ENCODE measurements around the gene AGPAT1. TPM values are rescaled to one million over a fixed set of nuclear protein-coding genes. Genes with fewer than 3 reads are reported as not detected.
"Not testable (repeated sequence)": the region's sequence is repeated elsewhere in the genome, so short reads cannot be mapped to it uniquely, and the experiment has no call there.

Gene AGPAT1
- total RNA-seq, 6 donors from 2014 or later: 25.9 to 54.5 (median 32.6) TPM

DNA sequence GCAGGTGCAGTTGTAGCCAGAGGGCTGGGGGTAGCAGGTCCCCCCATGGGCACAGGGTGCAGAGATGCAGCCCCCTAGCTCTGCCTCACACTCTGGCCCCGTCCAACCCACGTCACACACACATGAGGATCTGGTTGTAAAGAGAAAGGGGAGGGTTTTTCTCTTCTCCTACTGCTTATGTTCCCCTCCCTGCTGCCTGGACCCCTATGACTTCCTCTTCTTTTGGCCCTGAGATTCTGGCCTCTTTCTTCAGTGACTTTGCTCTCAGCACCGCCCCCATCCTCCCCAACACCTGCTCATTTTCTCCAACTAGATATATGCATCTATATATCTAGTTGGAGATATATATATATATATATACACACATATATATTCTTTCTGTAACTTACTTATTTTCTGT, 38.2 kb upstream of the AGPAT1 start:
- Histone ChIP-seq H3K36me3 (peaks cover 0 to 66% (median 12%) of the 10 kb centered on the region in 4 donors), H3K27me3 (no peaks in the 10 kb centered on the region), H3K27ac (no peak overlapping the region), H3K9me3 (no peaks in the 10 kb centered on the region), H3K4me3 (no peak overlapping the region), H3K4me1 (no peaks in the 10 kb centered on the region)
- TF ChIP-seq, protein P1, sequence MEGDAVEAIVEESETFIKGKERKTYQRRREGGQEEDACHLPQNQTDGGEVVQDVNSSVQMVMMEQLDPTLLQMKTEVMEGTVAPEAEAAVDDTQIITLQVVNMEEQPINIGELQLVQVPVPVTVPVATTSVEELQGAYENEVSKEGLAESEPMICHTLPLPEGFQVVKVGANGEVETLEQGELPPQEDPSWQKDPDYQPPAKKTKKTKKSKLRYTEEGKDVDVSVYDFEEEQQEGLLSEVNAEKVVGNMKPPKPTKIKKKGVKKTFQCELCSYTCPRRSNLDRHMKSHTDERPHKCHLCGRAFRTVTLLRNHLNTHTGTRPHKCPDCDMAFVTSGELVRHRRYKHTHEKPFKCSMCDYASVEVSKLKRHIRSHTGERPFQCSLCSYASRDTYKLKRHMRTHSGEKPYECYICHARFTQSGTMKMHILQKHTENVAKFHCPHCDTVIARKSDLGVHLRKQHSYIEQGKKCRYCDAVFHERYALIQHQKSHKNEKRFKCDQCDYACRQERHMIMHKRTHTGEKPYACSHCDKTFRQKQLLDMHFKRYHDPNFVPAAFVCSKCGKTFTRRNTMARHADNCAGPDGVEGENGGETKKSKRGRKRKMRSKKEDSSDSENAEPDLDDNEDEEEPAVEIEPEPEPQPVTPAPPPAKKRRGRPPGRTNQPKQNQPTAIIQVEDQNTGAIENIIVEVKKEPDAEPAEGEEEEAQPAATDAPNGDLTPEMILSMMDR (IDR thresholded peaks at IDR 0.05): no peak
- no peak for TF ChIP-seq POLR2A (IDR thresholded peaks at IDR 0.05)
- TF ChIP-seq POLR2AphosphoS5 (IDR thresholded peaks at IDR 0.05): no peak
- TF ChIP-seq EP300 (IDR thresholded peaks at IDR 0.05): no peak
- ATAC-seq (ENCODE audit: low FRiP score in 2 of 2) (no peak), DNase-seq (no peak)
- 72 to 86% methylated on average over 3 of the region's 3 CpGs for WGBS, 2 donors

DNA sequence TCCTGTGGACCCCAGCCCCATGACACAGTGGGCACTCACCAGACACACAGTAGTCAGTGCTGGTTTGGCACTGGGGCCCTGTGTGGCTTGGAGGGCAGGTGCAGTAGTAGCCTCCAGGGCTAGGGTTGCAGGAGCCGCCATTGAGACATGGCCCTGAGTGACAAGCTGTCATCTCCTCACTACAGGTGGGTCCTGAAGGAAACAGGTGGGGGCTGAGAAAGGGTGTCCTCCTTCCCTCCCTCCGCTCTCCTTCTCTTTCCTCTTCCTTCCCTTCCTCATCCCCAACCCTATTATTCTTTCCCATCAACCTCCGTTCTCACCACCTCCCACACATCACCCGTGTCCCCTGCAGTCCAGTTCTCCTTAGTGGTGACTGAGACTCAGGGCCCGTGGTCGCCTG, 37.8 kb upstream of the AGPAT1 start:
- WGBS, 2 donors: 92 to 95% methylated on average over 6 of the region's 6 CpGs
- Histone ChIP-seq H3K4me3 (no peak overlapping the region), H3K9me3 (no peaks in the 10 kb centered on the region), H3K27me3 (no peaks in the 10 kb centered on the region), H3K36me3 (peaks cover 0 to 65% (median 12%) of the 10 kb centered on the region in 4 donors), H3K4me1 (no peaks in the 10 kb centered on the region), H3K27ac (no peak overlapping the region)
- TF ChIP-seq POLR2AphosphoS5 (IDR thresholded peaks at IDR 0.05): no peak
- TF ChIP-seq, protein P1 (IDR thresholded peaks at IDR 0.05): no peak
- DNase-seq: no peak
- ATAC-seq (ENCODE audit: low FRiP score in 2 of 2): no peak

DNA sequence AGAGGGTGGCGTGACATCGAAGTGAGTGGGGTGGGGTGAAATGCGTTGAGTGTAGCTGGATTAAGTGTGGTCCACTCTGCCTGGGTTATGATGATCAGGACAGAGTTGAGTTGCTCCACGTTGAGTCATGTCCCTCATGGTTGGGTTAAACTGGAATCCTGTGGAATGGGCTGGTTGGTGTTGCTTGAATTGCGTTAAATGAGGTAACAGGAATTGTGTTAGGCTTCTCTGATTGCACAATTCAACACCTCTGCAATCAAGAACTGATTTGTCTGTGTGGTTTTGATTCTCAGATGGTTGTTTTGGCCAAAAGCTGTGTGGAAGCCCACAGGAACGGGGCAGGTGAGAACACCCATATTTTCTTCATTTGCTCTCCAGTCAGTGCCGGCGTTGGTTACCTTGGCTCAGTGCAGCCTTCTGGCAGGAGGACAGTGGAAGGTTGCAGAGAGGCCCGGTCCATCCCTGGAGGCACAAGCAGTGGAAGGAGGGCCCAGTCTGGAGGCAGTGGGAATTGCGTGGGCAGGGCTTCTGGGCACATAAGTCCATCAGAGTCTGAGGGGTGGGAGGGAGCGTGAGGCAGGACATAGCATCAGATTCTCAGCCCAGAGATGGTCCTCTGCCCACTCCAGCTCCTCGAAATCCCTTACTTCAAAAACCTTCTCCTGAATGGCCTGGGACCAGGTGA, 36.3 kb upstream of the AGPAT1 start:
- ATAC-seq (ENCODE audit: low FRiP score in 2 of 2): no peak
- Histone ChIP-seq H3K36me3 (peaks cover 0 to 56% (median 8%) of the 10 kb centered on the region in 4 donors), H3K27me3 (no peaks in the 10 kb centered on the region), H3K4me1 (no peaks in the 10 kb centered on the region), H3K27ac (peak overlapping the region in 1 of 4 donors; percentile 48), H3K4me3 (no peak overlapping the region), H3K9me3 (no peaks in the 10 kb centered on the region)
- WGBS, 2 donors: 73 to 83% methylated on average over 12 of the region's 12 CpGs
- no peak for DNase-seq
- TF ChIP-seq, protein P1 (IDR thresholded peaks at IDR 0.05): no peak
- TF ChIP-seq EP300 (IDR thresholded peaks at IDR 0.05) (no peak), POLR2A (IDR thresholded peaks at IDR 0.05) (no peak), POLR2AphosphoS5 (IDR thresholded peaks at IDR 0.05) (no peak)

DNA sequence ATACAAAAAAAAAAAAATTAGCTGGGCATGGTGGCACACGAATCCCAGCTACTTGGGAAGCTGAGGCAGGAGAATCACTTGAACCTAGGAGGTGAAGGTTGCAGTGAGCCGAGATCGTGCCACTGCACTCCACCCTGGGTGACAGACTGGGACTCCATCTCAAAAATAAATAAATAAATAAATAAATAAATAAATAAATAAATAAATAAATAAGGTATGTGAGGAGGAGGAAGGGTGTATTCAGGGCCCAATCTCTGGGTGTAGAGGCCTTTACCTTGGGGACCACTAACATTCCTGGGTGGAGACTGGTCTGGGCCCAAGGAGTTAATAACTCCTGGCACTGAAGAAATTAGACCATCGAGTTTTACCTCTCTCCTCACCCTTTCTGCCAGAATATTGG, 35.5 kb upstream of the AGPAT1 start:
- H3K4me1 ChIP-seq; H3K27ac ChIP-seq; H3K27me3 ChIP-seq; DNase-seq; H3K4me3 ChIP-seq; ATAC-seq (ENCODE audit: low FRiP score in 2 of 2); H3K9me3 ChIP-seq: not testable (repeated sequence)
- H3K36me3 ChIP-seq: peaks cover 0 to 48% (median 8%) of the 10 kb centered on the region in 4 donors
- 79 to 85% methylated on average over 4 of the region's 4 CpGs for WGBS, 2 donors

DNA sequence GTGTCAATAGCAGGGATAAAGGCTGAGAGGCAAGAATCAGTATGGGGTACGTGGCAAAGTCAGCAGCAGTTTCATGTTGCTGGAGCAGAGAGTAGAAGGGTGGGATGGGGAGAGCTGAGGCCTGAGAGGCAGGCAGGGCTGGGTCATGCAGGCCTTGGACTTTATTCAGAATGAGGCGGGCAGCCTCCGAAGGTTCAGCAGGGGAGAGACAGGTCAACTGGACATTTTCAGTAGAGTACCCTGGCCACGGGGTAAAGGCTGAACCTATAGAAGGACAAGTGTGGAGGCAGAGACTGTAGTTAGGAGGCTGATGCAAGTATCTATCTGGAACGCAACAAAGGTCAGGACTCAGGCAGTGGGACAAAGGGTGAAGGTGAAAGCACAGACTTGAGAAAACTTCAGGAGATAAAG, 34.3 kb upstream of the AGPAT1 start:
- no peaks in the 10 kb centered on the region for H3K27me3 ChIP-seq
- 86 to 87% methylated on average over 5 of the region's 5 CpGs for WGBS, 2 donors
- H3K4me1 ChIP-seq: no peaks in the 10 kb centered on the region
- no peak overlapping the region for H3K27ac ChIP-seq
- ATAC-seq (ENCODE audit: low FRiP score in 2 of 2) (no peak), DNase-seq (no peak)
- TF ChIP-seq POLR2A (IDR thresholded peaks at IDR 0.05): no peak
- no peak for TF ChIP-seq EP300 (IDR thresholded peaks at IDR 0.05)
- TF ChIP-seq POLR2AphosphoS5 (IDR thresholded peaks at IDR 0.05): no peak
- TF ChIP-seq, protein P1 (IDR thresholded peaks at IDR 0.05): no peak
- no peaks in the 10 kb centered on the region for H3K9me3 ChIP-seq
- H3K36me3 ChIP-seq: peaks cover 0 to 41% (median 8%) of the 10 kb centered on the region in 4 donors
- H3K4me3 ChIP-seq: no peak overlapping the region

Measured in upper lobe of left lung (tissue), 6 donors.